ENCODE results near the gene PTPRN2. TPM values are rescaled to one million over a fixed set of nuclear protein-coding genes. Genes with fewer than 3 reads are reported as not detected.
"Not testable (repeated sequence)": the region's sequence is repeated elsewhere in the genome, so short reads cannot be mapped to it uniquely, and the experiment has no call there.

Gene PTPRN2
- total RNA-seq, 1 donor from 2014 or later: 2.4 TPM

DNA sequence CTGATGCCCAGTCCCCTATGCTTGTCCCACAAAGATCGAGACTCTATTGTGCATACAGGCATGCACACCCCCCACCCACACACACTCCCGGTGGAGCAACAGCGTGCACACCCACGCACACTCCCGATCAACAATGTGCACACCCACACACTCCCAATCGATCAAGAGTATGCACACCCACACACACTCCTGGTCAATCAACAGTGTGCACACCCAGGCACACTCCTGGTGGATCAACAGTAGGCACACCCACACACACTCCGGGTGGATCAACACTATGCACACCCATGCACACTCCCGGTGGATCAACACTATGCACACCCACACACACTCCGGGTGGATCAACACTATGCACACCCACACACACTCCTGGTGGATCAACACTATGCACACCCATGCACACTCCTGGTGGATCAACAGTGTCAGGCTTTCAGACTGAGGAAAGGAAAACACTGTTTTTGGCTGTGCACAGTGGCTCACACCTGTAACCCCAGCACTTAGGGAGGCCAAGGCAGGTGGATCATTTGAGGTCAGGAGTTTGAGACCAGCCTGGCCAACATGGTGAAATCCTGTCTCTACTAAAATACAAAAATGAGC, 118.8 kb downstream of the PTPRN2 start:
- DNase-seq (ENCODE audit: low read depth in 2 of 2): no peak

DNA sequence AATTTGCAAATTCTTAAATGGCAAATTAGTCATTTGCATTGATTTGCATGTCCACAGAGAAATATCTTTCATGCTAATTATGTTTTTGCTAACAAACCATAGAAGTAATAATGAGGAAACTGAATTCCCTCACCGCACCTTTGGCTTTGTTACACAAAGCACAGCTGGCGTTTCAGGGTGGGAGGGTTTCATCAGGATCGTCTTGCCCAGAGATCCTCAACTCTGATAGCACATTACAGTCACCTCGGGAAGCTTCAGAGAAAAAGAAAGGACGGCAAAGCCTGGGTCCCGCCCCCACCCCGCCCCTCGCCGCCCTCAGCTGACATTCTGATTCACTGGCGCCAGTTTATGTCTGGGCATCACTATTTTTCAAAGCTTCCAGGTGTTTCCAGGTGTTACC, 119.4 kb downstream of the PTPRN2 start:
- no peak for DNase-seq (ENCODE audit: low read depth in 2 of 2)

DNA sequence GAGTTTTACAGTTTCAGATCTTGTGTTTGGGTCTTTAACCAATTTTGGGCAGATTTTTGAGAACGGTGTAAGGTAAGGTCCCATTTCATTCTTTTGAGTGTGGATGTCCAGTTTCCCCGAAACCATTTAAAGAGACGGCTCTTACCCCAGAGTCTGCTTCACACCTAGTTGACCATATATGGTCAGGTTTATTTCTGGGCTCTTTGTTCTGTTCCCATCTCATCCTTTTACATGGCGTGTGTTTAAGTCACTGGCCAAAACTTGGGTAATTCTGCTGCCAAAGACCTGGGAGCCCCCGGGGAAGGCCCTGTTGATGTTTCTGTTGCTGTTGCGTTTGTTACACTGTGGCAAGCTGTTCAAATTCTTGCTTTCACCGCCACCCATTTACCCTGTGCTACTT, 120.1 kb downstream of the PTPRN2 start:
- no peak for DNase-seq (ENCODE audit: low read depth in 2 of 2)

DNA sequence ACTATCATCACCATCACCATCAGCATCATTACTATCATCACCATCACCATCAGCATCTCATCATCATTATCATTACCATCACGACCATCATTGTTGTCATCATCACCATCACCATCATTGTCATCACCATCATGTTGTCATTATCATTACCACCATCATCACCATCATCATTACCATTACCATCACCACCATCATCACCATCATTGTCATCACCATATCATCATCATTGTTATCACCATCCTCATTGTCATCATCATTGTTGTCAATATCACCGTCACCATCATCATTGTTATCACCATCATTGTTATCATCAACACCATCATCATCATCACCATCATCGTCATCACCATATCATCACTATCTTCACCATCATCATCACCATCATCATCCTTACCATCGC, 124.3 kb downstream of the PTPRN2 start:
- no peak for DNase-seq (ENCODE audit: low read depth in 2 of 2)

GRCh38 chr7:158461824-158462223, 125.8 kb downstream of the PTPRN2 start:
- DNase-seq (ENCODE audit: low read depth in 2 of 2): no peak

GRCh38 chr7:158460665-158461064, 127.0 kb downstream of the PTPRN2 start:
- DNase-seq (ENCODE audit: low read depth in 2 of 2): no peak

DNA sequence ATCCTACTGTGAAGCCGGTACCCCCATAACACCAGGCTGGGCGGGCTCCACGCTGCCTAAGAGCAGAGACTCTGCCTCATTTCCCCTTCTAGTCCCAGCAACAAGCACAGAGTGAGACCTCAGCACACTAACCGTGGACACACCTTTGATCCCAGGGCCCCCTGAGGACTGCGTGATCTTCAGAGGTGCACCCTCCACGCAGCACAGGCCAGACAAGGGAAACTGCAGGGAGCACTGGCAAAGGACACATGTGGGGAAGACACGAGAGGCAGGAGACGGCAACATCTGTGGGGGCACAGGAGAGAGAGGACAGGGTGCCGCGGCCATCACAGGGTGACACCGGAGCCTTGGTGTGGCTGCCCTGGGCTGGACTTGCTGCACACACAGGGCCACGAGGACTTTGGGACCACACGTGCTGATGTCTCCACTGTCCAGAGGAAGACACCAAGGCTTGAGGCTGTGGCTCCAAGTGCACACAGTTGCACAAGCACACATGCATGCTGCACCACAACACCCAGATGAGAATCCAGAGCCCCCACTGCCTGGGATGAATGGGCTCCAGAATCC, 128.8 kb downstream of the PTPRN2 start:
- no peak for DNase-seq (ENCODE audit: low read depth in 2 of 2)

GRCh38 chr7:158458096-158458495, 129.5 kb downstream of the PTPRN2 start:
- DNase-seq (ENCODE audit: low read depth in 2 of 2): no peak

GRCh38 chr7:158457586-158457985, 130.0 kb downstream of the PTPRN2 start:
- DNase-seq (ENCODE audit: low read depth in 2 of 2): not testable (repeated sequence)

- DNase-seq (ENCODE audit: low read depth in 2 of 2): no peak
These were observed 133.0 kb downstream of the PTPRN2 start for GRCh38 chr7:158454631-158455030.

- no peak for DNase-seq (ENCODE audit: low read depth in 2 of 2)
These were observed 134.0 kb downstream of the PTPRN2 start for GRCh38 chr7:158453663-158454062.

GRCh38 chr7:158452331-158452730, 135.3 kb downstream of the PTPRN2 start:
- no peak for DNase-seq (ENCODE audit: low read depth in 2 of 2)

DNA sequence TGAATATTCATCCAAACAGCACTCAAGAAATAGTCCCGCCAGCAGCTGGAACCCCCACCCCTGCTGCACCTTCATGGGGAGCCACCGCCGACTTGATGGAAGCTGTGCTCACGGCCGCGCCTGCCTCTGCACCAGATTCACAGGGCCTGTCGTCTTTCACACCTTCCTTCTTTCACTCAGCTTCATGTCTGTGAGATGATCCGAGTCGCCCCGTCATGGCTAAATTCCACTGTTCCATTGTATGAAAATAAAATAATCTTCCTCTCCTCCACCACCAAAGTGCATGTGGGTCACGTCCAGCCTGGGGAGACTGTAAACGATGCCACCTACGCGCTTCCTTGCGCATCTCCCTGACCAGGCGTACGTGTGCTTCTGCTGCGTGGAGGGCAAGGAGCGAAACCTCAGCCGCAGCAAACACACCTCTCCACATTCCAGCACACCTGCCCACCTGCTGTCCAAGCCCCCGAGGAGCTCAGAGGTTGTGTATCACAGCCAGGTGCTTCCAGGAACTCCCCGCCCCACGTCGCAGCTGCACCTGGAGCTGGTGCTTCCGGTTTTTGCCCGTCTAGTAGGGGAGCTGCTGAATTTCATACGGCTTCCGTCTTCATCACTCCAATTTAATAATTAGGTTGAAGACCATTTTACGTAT, 137.0 kb downstream of the PTPRN2 start:
- no peak for DNase-seq (ENCODE audit: low read depth in 2 of 2)

DNA sequence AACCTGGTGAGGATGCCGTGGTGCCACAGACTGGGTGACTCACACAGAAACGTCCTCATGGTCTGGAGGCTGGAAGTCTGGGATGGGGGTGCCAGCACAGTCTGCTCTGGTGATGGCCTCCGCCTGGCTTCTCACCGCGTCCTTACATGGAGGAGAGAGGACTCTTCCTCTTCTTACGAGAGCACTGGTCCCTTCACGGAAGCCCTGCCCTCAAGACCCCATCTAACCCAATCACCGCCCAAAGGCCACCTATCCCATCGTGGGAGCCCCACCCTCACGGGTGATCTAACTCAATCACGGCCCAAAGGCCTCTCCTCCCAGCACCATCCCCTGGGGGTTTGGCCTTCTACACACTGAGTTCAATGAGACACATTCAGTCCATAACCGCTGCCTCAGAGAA, 137.7 kb downstream of the PTPRN2 start:
- DNase-seq (ENCODE audit: low read depth in 2 of 2): no peak

DNA sequence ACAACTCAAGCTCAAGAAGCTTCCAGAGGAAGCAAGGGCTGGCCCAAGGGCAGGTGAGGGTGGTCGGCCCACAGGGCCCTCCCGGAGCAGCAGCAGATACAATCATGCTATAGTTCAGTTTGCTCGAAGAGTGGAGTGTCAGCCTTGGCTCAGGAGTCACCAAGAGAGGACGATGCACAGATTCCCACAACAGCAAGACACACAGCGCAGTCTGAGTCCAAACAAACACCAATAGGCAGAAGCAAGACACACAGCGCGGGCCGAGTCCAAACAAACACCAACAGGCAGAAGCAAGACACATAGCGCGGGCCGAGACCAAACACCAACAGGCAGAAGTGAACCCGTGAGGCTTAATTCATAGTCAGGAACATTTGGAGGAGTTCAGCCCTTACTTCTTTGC, 138.4 kb downstream of the PTPRN2 start:
- no peak for DNase-seq (ENCODE audit: low read depth in 2 of 2)

DNA sequence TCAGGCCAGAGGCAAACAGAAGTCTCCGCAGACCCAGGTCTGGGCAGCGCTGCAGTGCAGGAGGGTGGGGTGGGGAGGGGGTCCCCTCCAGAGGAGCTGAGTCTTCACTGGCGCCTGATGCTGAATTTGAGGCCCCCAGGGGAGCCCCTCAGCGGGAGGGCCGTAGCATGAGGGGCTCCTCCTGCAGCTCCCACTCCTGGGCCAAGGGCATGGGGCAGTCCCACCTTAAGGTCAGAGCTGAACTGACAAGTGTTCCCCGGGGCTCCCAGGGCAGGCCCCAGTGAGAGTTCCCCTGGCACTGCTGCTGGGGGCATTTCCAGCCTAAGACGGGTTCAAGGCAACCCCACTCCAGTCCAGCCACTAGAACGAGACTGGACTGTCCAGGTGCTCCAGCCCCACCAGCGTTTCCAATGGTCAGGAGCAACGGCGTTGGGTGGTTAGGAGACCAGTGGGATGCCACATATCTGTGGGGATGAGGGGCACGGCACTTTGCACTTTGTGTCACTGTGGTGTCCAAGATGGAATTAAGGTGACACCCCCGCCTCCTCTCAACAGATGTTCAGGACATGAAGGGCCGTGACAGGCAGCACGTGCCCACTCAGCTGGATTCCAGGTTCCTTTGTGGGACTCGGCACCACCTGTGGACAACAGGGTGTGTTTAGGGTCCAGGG, 139.1 kb downstream of the PTPRN2 start:
- no peak for DNase-seq (ENCODE audit: low read depth in 2 of 2)

- no peak for DNase-seq (ENCODE audit: low read depth in 2 of 2)
These were observed 140.0 kb downstream of the PTPRN2 start for GRCh38 chr7:158447506-158448171.

- no peak for DNase-seq (ENCODE audit: low read depth in 2 of 2)
These were observed 140.5 kb downstream of the PTPRN2 start for GRCh38 chr7:158447151-158447505.

GRCh38 chr7:158446706-158447105, 140.9 kb downstream of the PTPRN2 start:
- DNase-seq (ENCODE audit: low read depth in 2 of 2): no peak

GRCh38 chr7:158446281-158446680, 141.3 kb downstream of the PTPRN2 start:
- no peak for DNase-seq (ENCODE audit: low read depth in 2 of 2)

GRCh38 chr7:158445421-158446175, 142.0 kb downstream of the PTPRN2 start:
- no peak for DNase-seq (ENCODE audit: low read depth in 2 of 2)
